ENCODE results near the gene FNIP1.

FNIP1 gene

GRCh38 chr5:131790550-131790949, 6.3 kb downstream of the FNIP1 start:
- no peak overlapping the region for H3K9ac ChIP-seq (ENCODE audit: low read depth, low read length)
- peaks cover 48% of the 10 kb centered on the region for H4K20me1 ChIP-seq (ENCODE audit: insufficient read depth, low read length)
- 0 out of 2 replicates have a peak, but pooled peaks cover 8% of the 10 kb centered on the region for H3K36me3 ChIP-seq (ENCODE audit: insufficient read depth, low read length)
- H3K4me2 ChIP-seq (ENCODE audit: insufficient read depth, low read length): no peak overlapping the region
- H3K4me1 ChIP-seq (ENCODE audit: insufficient read depth, low read length): peaks cover 20% of the 10 kb centered on the region
- no peak overlapping the region for H3K27ac ChIP-seq (ENCODE audit: low read length)
- H3K27me3 ChIP-seq (ENCODE audit: insufficient read depth, low read length, poor library complexity): no peaks in the 10 kb centered on the region
- H3K4me3 ChIP-seq (ENCODE audit: low read depth in 1 of 2, low read length in 2 of 2): no peak overlapping the region
- DNase-seq (no peak), ATAC-seq (ENCODE audit: insufficient read depth, low read depth) (no peak)
- H3K9me3 ChIP-seq (ENCODE audit: insufficient read depth, low read length, severe bottlenecking): no peaks in the 10 kb centered on the region
- peaks cover 99% of the 10 kb centered on the region for H3K79me2 ChIP-seq (ENCODE audit: insufficient read depth, low read length)
- no peak overlapping the region for H2AFZ ChIP-seq (ENCODE audit: low read depth, low read length)
- TF ChIP-seq CTCF (IDR thresholded peaks at IDR 0.05; ENCODE audit: borderline replicate concordance, extremely low read depth, low read length, poor library complexity, severe bottlenecking): no peak
- no peak for TF ChIP-seq EZH2 (IDR thresholded peaks at IDR 0.05; ENCODE audit: borderline replicate concordance, low read depth, low read length, severe bottlenecking)

- H3K4me2 ChIP-seq (ENCODE audit: insufficient read depth, low read length): no peak overlapping the region
- no peaks in the 10 kb centered on the region for H3K27me3 ChIP-seq (ENCODE audit: insufficient read depth, low read length, poor library complexity)
- H4K20me1 ChIP-seq (ENCODE audit: insufficient read depth, low read length): peaks cover 50% of the 10 kb centered on the region
- DNase-seq (no peak), ATAC-seq (ENCODE audit: insufficient read depth, low read depth) (no peak)
- no peak overlapping the region for H3K9ac ChIP-seq (ENCODE audit: low read depth, low read length)
- no peak overlapping the region for H3K4me3 ChIP-seq (ENCODE audit: low read depth in 1 of 2, low read length in 2 of 2)
- no peak overlapping the region for H2AFZ ChIP-seq (ENCODE audit: low read depth, low read length)
- peaks cover 12% of the 10 kb centered on the region for H3K4me1 ChIP-seq (ENCODE audit: insufficient read depth, low read length)
- peaks cover 97% of the 10 kb centered on the region for H3K79me2 ChIP-seq (ENCODE audit: insufficient read depth, low read length)
- no peak overlapping the region for H3K27ac ChIP-seq (ENCODE audit: low read length)
- no peak for TF ChIP-seq EZH2 (IDR thresholded peaks at IDR 0.05; ENCODE audit: borderline replicate concordance, low read depth, low read length, severe bottlenecking)
- TF ChIP-seq CTCF (IDR thresholded peaks at IDR 0.05; ENCODE audit: borderline replicate concordance, extremely low read depth, low read length, poor library complexity, severe bottlenecking): no peak
- H3K36me3 ChIP-seq (ENCODE audit: insufficient read depth, low read length): 0 out of 2 replicates have a peak, but pooled peaks cover 8% of the 10 kb centered on the region
- H3K9me3 ChIP-seq (ENCODE audit: insufficient read depth, low read length, severe bottlenecking): no peaks in the 10 kb centered on the region
Observed at GRCh38 chr5:131789765-131790164, 7.1 kb downstream of the FNIP1 start.

GRCh38 chr5:131787736-131788135, 9.1 kb downstream of the FNIP1 start:
- Histone ChIP-seq H3K9ac (ENCODE audit: low read depth, low read length) (no peak overlapping the region), H4K20me1 (ENCODE audit: insufficient read depth, low read length) (peaks cover 51% of the 10 kb centered on the region), H3K4me2 (ENCODE audit: insufficient read depth, low read length) (no peak overlapping the region), H2AFZ (ENCODE audit: low read depth, low read length) (no peak overlapping the region), H3K4me3 (ENCODE audit: low read depth in 1 of 2, low read length in 2 of 2) (no peak overlapping the region), H3K27ac (ENCODE audit: low read length) (no peak overlapping the region), H3K4me1 (ENCODE audit: insufficient read depth, low read length) (no peaks in the 10 kb centered on the region), H3K36me3 (ENCODE audit: insufficient read depth, low read length) (no peaks in the 10 kb centered on the region), H3K79me2 (ENCODE audit: insufficient read depth, low read length) (peaks cover 97% of the 10 kb centered on the region), H3K9me3 (ENCODE audit: insufficient read depth, low read length, severe bottlenecking) (no peaks in the 10 kb centered on the region), H3K27me3 (ENCODE audit: insufficient read depth, low read length, poor library complexity) (no peaks in the 10 kb centered on the region)
- no peak for DNase-seq
- no peak for TF ChIP-seq CTCF (IDR thresholded peaks at IDR 0.05; ENCODE audit: borderline replicate concordance, extremely low read depth, low read length, poor library complexity, severe bottlenecking)
- no peak for TF ChIP-seq EZH2 (IDR thresholded peaks at IDR 0.05; ENCODE audit: borderline replicate concordance, low read depth, low read length, severe bottlenecking)
- no peak for ATAC-seq (ENCODE audit: insufficient read depth, low read depth)

All from DND-41 (cell line).